Karpas-422 (cell line): ENCODE data around the gene CRYGN. TPM values are rescaled to one million over a fixed set of nuclear protein-coding genes. Genes with fewer than 3 reads are reported as not detected.

Source experiments
- DNase-seq: peaks from one replicate; pipeline ENCODE4 v3.0.0-alpha.2; 2015
- H2AFZ ChIP-seq: fragments of 200-600 bp; sonication (generic); 2 replicates; pipeline ENCODE4 v1.6.1; 2014; ENCODE audit warnings: antibody characterized with exemption, low read length, mixed read lengths
- H3K27ac ChIP-seq: fragments of 200-600 bp; sonication (generic); 2 replicates; pipeline ENCODE4 v1.5.1; 2014; ENCODE audit warnings: mild to moderate bottlenecking, low read length, moderate library complexity
- H3K27me3 ChIP-seq: fragments of 200-600 bp; sonication (generic); 2 replicates; pipeline ENCODE4 v1.6.1; 2014; ENCODE audit warnings: low read length, mixed read lengths
- H3K36me3 ChIP-seq: fragments of 200-600 bp; sonication (generic); 2 replicates; pipeline ENCODE4 v1.6.1; 2014; ENCODE audit warnings: low read length, mixed read lengths; ENCODE audit not compliant: insufficient read depth
- H3K4me1 ChIP-seq: fragments of 200-600 bp; sonication (generic); 2 replicates; pipeline ENCODE4 v1.6.1; 2014; ENCODE audit warnings: mild to moderate bottlenecking, low read length, mixed read lengths
- H3K4me2 ChIP-seq: fragments of 200-600 bp; sonication (generic); 2 replicates; pipeline ENCODE4 v1.6.1; 2014; ENCODE audit warnings: low read length, low read depth, mild to moderate bottlenecking; ENCODE audit not compliant: poor library complexity, severe bottlenecking
- H3K4me3 ChIP-seq: fragments of 200-600 bp; sonication (generic); 2 replicates; pipeline ENCODE4 v1.5.1; 2014; ENCODE audit warnings: mild to moderate bottlenecking, antibody characterized with exemption, low read length, mixed read lengths
- H3K79me2 ChIP-seq: fragments of 200-600 bp; sonication (generic); 2 replicates; pipeline ENCODE4 v1.6.1; 2014; ENCODE audit warnings: mild to moderate bottlenecking, low read length, mixed read lengths
- H3K9ac ChIP-seq: fragments of 200-600 bp; sonication (generic); 2 replicates; pipeline ENCODE4 v1.6.0; 2014; ENCODE audit warnings: low read length
- H3K9me2 ChIP-seq: fragments of 200-600 bp; sonication (generic), shearing (Covaris generic); replicated peaks from 2 replicates; pipeline ENCODE4 v1.6.0; 2014; ENCODE audit warnings: mild to moderate bottlenecking, low read length, moderate library complexity; ENCODE audit not compliant: insufficient read depth
- H3K9me3 ChIP-seq: fragments of 300-700, 200-600 bp; sonication (generic); 2 replicates; pipeline ENCODE4 v1.6.1; 2014; ENCODE audit warnings: low read length, mixed read lengths
- H4K20me1 ChIP-seq: fragments of 200-600 bp; sonication (generic); 2 replicates; pipeline ENCODE4 v1.6.1; 2014; ENCODE audit warnings: mild to moderate bottlenecking, antibody characterized with exemption, low read length, low read depth; ENCODE audit not compliant: insufficient read depth
- total RNA-seq: library from RNA; depleted of rRNA; stranded (reverse); fragments of >200 nt; shearing (Covaris generic); gene quantifications from 2 replicates; pipeline ENCODE4 v1.2.3, GENCODE V29; 2014; ENCODE audit warnings: low replicate concordance

Gene CRYGN
- total RNA-seq, 1 experiment from 2014 or later = not detected

GRCh38 chr7:151438864-151439601 lies 908 bp downstream of the CRYGN start:
- no peak overlapping the region for H3K4me3 ChIP-seq
- H3K27me3 ChIP-seq = no peaks in the 10 kb centered on the region
- H3K27ac ChIP-seq = no peak overlapping the region
- H3K4me2 ChIP-seq = no peak overlapping the region
- no peaks in the 10 kb centered on the region for H3K36me3 ChIP-seq
- no peak for DNase-seq
- no peak overlapping the region for H2AFZ ChIP-seq
- no peaks in the 10 kb centered on the region for H3K79me2 ChIP-seq
- no peaks in the 10 kb centered on the region for H3K9me3 ChIP-seq
- peaks cover 4% of the 10 kb centered on the region; the same call in 1 of the 2 replicates for H3K4me1 ChIP-seq
- H3K9me2 ChIP-seq = no peaks in the 10 kb centered on the region
- H4K20me1 ChIP-seq = no peaks in the 10 kb centered on the region
- no peak overlapping the region for H3K9ac ChIP-seq

DNA sequence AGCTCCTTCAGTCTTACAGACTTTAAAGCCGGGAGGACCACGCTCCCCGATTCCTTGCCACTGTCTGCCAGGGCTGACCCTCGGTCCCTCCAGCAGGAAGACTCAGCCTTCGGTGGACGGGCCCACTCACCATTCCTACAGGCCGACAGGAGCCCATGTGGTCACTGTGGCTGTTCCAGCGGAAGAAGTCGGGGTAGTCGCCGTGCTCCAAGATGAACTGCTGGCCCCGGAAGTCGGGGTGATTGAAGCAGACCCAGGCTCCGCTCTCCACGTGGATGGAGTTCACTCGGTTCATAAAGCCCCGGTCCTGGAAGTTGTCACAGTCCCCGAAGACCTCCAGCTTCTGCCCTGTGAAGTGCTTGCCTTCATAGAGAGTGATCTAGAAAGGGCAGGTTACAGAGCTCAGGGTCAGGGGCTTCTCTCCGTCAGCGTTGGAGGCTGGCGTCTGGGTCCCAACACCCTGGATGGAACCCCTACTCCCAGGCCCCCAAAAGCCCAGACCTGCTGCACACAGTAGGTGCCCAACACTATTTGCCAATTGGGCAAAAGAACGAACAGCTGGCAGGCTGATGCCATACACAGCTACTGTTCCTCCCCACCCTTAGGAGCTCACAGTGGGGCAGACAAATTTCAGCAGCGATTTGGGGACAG lies 1.9 kb downstream of the CRYGN start:
- Histone ChIP-seq H2AFZ (no peak overlapping the region), H3K36me3 (no peaks in the 10 kb centered on the region), H3K9me2 (no peaks in the 10 kb centered on the region), H3K4me1 (peaks cover 4% of the 10 kb centered on the region; the same call in 1 of the 2 replicates), H3K9me3 (no peaks in the 10 kb centered on the region), H3K27me3 (no peaks in the 10 kb centered on the region), H3K9ac (no peak overlapping the region), H3K27ac (no peak overlapping the region), H4K20me1 (no peaks in the 10 kb centered on the region), H3K79me2 (no peaks in the 10 kb centered on the region), H3K4me2 (no peak overlapping the region), H3K4me3 (no peak overlapping the region)
- DNase-seq = no peak

GRCh38 chr7:151437159-151437553 lies 2.8 kb downstream of the CRYGN start:
- H3K27me3 ChIP-seq = no peaks in the 10 kb centered on the region
- no peak overlapping the region for H3K9ac ChIP-seq
- H2AFZ ChIP-seq = no peak overlapping the region
- H3K36me3 ChIP-seq = no peaks in the 10 kb centered on the region
- no peaks in the 10 kb centered on the region for H3K79me2 ChIP-seq
- H3K9me3 ChIP-seq = no peaks in the 10 kb centered on the region
- no peak overlapping the region for H3K4me2 ChIP-seq
- no peaks in the 10 kb centered on the region for H4K20me1 ChIP-seq
- peaks cover 4% of the 10 kb centered on the region; the same call in 1 of the 2 replicates for H3K4me1 ChIP-seq
- no peak overlapping the region for H3K27ac ChIP-seq
- DNase-seq = no peak
- no peak overlapping the region for H3K4me3 ChIP-seq
- no peaks in the 10 kb centered on the region for H3K9me2 ChIP-seq

- no peak for DNase-seq
- no peaks in the 10 kb centered on the region for H3K79me2 ChIP-seq
- H3K36me3 ChIP-seq = no peaks in the 10 kb centered on the region
- no peak overlapping the region for H2AFZ ChIP-seq
- H3K27ac ChIP-seq = no peak overlapping the region
- H3K9ac ChIP-seq = no peak overlapping the region
- no peaks in the 10 kb centered on the region for H3K9me3 ChIP-seq
- H3K4me3 ChIP-seq = no peak overlapping the region
- peaks cover 4% of the 10 kb centered on the region; the same call in 1 of the 2 replicates for H3K4me1 ChIP-seq
- H3K4me2 ChIP-seq = no peak overlapping the region
- no peaks in the 10 kb centered on the region for H3K9me2 ChIP-seq
- no peaks in the 10 kb centered on the region for H3K27me3 ChIP-seq
- H4K20me1 ChIP-seq = no peaks in the 10 kb centered on the region
Observed at GRCh38 chr7:151436446-151437158, 3.3 kb downstream of the CRYGN start.

DNA sequence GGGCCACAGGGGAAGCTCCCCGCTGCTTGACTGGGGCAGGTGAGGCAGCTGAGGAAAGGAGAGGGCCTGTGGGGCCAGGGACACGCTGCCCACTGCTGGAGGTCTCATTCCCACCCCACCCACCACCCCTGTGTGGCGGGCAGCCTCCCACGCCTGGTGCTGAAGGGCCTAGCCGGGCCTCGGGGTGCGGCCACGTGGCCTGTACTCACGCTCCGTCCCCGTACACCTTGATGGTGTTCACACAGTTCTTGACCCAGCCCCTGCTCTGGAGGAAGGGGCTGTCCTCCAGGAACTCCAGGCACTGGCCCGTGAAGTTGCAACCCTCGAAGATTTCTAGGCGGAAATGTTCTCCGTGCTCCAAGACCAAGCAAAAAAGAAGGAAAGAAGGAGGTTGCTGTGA lies 4.0 kb downstream of the CRYGN start:
- H3K27ac ChIP-seq = no peak overlapping the region
- H3K27me3 ChIP-seq = no peaks in the 10 kb centered on the region
- no peak overlapping the region for H3K9ac ChIP-seq
- no peak overlapping the region for H3K4me3 ChIP-seq
- H3K4me2 ChIP-seq = no peak overlapping the region
- H3K9me3 ChIP-seq = no peaks in the 10 kb centered on the region
- H3K9me2 ChIP-seq = no peaks in the 10 kb centered on the region
- peaks cover 4% of the 10 kb centered on the region; the same call in 1 of the 2 replicates for H3K4me1 ChIP-seq
- no peaks in the 10 kb centered on the region for H4K20me1 ChIP-seq
- no peak overlapping the region for H2AFZ ChIP-seq
- no peaks in the 10 kb centered on the region for H3K36me3 ChIP-seq
- no peaks in the 10 kb centered on the region for H3K79me2 ChIP-seq
- no peak for DNase-seq

- no peak overlapping the region for H2AFZ ChIP-seq
- no peaks in the 10 kb centered on the region for H3K79me2 ChIP-seq
- H4K20me1 ChIP-seq = no peaks in the 10 kb centered on the region
- peaks cover 4% of the 10 kb centered on the region; the same call in 1 of the 2 replicates for H3K4me1 ChIP-seq
- DNase-seq = no peak
- no peak overlapping the region for H3K4me2 ChIP-seq
- H3K9me3 ChIP-seq = no peaks in the 10 kb centered on the region
- H3K36me3 ChIP-seq = no peaks in the 10 kb centered on the region
- no peaks in the 10 kb centered on the region for H3K9me2 ChIP-seq
- no peak overlapping the region for H3K27ac ChIP-seq
- H3K4me3 ChIP-seq = no peak overlapping the region
- no peaks in the 10 kb centered on the region for H3K27me3 ChIP-seq
- no peak overlapping the region for H3K9ac ChIP-seq
Observed at GRCh38 chr7:151435103-151435916, 4.6 kb downstream of the CRYGN start.

DNA sequence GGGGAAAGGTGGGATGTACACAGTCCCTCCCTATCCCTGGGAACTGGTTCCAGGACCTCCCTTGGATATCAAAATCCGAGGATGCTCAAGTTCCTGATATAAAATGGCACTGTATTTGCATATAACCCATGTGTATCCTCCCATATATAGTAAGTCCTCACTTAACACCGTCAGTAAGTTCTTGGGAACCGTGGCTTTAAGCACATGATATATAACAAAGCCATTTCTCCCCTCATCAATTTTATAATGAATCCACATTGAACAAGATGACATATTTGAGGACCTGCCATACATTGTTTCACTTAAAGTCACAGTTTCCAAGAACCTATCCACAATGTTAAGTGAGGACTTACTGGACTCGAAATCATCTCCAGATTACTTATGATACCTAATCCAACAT lies 5.4 kb downstream of the CRYGN start:
- H3K9me3 ChIP-seq = no peaks in the 10 kb centered on the region
- H3K4me1 ChIP-seq = peaks cover 4% of the 10 kb centered on the region; the same call in 1 of the 2 replicates
- H3K4me2 ChIP-seq = no peak overlapping the region
- H2AFZ ChIP-seq = no peak overlapping the region
- H3K4me3 ChIP-seq = no peak overlapping the region
- H4K20me1 ChIP-seq = no peaks in the 10 kb centered on the region
- H3K27me3 ChIP-seq = no peaks in the 10 kb centered on the region
- no peaks in the 10 kb centered on the region for H3K9me2 ChIP-seq
- no peak overlapping the region for H3K9ac ChIP-seq
- H3K27ac ChIP-seq = no peak overlapping the region
- H3K79me2 ChIP-seq = no peaks in the 10 kb centered on the region
- no peaks in the 10 kb centered on the region for H3K36me3 ChIP-seq
- DNase-seq = no peak
